Bronchial epithelial cell (primary cell): Measurements from ENCODE around the gene RAB15. TPM values are rescaled to one million over a fixed set of nuclear protein-coding genes. Genes with fewer than 3 reads are reported as not detected.

ENCODE experiments used
- DNase-seq: peaks from one replicate; pipeline ENCODE4 v3.0.0-alpha.2; 2010; ENCODE audit warnings: low read depth
- FAIRE-seq: peaks from 2 replicates; lab custom pipeline; 2011; peaks lifted over from hg19 to GRCh38; lab: Jason Lieb, UNC
- H3K27me3 ChIP-seq: 2 replicates; pipeline ENCODE4 v1.5.1; 2011; ENCODE audit warnings: low read length; ENCODE audit not compliant: control insufficient read depth, insufficient read depth
- H3K36me3 ChIP-seq: 2 replicates; pipeline ENCODE4 v1.5.1; 2011; ENCODE audit warnings: low read length; ENCODE audit not compliant: control insufficient read depth, insufficient read depth
- H3K4me3 ChIP-seq: 2 replicates; pipeline ENCODE4 v1.5.1; 2011; ENCODE audit warnings: mild to moderate bottlenecking, low read depth, low read length, control low read depth
- CTCF ChIP-seq: IDR thresholded peaks from 2 replicates; pipeline ENCODE4 v1.5.1; 2011; ENCODE audit warnings: mild to moderate bottlenecking, moderate library complexity, low read length, control low read depth, inconsistent platforms; ENCODE audit not compliant: insufficient read depth, severe bottlenecking
- total RNA-seq: library from RNA; depleted of rRNA; stranded (reverse); fragments of >200 nt; gene quantifications from 2 replicates; pipeline ENCODE4 v1.2.1, GENCODE V29; 2014

Gene RAB15
- 0.77 TPM in 1 of 2 replicates, not detected in the other for total RNA-seq

GRCh38 chr14:64971943-64972791 lies at the start of gene RAB15:
Gene RAB15, minus strand, starts transcription at chr14:64972336. Its CDS starts 260 bp downstream, at chr14:64972076.
- H3K27me3 ChIP-seq: peaks cover 6% of the 10 kb centered on the region
- TF ChIP-seq CTCF: no peak
- FAIRE-seq (no peak), DNase-seq (no peak)
- H3K36me3 ChIP-seq: no peaks in the 10 kb centered on the region
- peak within 1 kb of the TSS; percentile 48 for H3K4me3 ChIP-seq

- Histone ChIP-seq H3K27me3 (no peaks in the 10 kb centered on the region), H3K4me3 (no peak overlapping the region), H3K36me3 (peaks cover 2% of the 10 kb centered on the region)
- peak; percentile 63 for TF ChIP-seq CTCF
- DNase-seq: peak; percentile 80
- FAIRE-seq: no peak
Observed at GRCh38 chr14:65019944-65020566, 47.9 kb upstream of the RAB15 start.

- FAIRE-seq: no peak
- no peak for TF ChIP-seq CTCF
- Histone ChIP-seq H3K4me3 (no peak overlapping the region), H3K36me3 (peaks cover 2% of the 10 kb centered on the region), H3K27me3 (no peaks in the 10 kb centered on the region)
- DNase-seq: no peak
Observed at GRCh38 chr14:65016471-65016870, 44.3 kb upstream of the RAB15 start.

GRCh38 chr14:65015391-65015790 lies 43.3 kb upstream of the RAB15 start:
- FAIRE-seq (no peak), DNase-seq (no peak)
- peaks cover 2% of the 10 kb centered on the region for H3K36me3 ChIP-seq
- H3K27me3 ChIP-seq: no peaks in the 10 kb centered on the region
- TF ChIP-seq CTCF: no peak
- no peak overlapping the region for H3K4me3 ChIP-seq

GRCh38 chr14:65012353-65012752 lies 40.2 kb upstream of the RAB15 start:
- DNase-seq: no peak
- no peak for TF ChIP-seq CTCF
- H3K27me3 ChIP-seq: no peaks in the 10 kb centered on the region
- no peak overlapping the region for H3K4me3 ChIP-seq
- FAIRE-seq: no peak
- H3K36me3 ChIP-seq: peaks cover 8% of the 10 kb centered on the region
